ENCODE results near the gene DENND2C. TPM values are rescaled to one million over a fixed set of nuclear protein-coding genes. Genes with fewer than 3 reads are reported as not detected.

Gene DENND2C
- total RNA-seq, 1 donor from 2014 or later = 0.81 TPM

GRCh38 chr1:114670083-114671010 is 498 bp upstream of the DENND2C start:
- TF ChIP-seq, protein P1, sequence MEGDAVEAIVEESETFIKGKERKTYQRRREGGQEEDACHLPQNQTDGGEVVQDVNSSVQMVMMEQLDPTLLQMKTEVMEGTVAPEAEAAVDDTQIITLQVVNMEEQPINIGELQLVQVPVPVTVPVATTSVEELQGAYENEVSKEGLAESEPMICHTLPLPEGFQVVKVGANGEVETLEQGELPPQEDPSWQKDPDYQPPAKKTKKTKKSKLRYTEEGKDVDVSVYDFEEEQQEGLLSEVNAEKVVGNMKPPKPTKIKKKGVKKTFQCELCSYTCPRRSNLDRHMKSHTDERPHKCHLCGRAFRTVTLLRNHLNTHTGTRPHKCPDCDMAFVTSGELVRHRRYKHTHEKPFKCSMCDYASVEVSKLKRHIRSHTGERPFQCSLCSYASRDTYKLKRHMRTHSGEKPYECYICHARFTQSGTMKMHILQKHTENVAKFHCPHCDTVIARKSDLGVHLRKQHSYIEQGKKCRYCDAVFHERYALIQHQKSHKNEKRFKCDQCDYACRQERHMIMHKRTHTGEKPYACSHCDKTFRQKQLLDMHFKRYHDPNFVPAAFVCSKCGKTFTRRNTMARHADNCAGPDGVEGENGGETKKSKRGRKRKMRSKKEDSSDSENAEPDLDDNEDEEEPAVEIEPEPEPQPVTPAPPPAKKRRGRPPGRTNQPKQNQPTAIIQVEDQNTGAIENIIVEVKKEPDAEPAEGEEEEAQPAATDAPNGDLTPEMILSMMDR (conservative IDR thresholded peaks at IDR 0.05; ENCODE audit: low read depth, low read length) = no peak
- DNase-seq (ENCODE audit: low read depth) = peak; percentile 72
- peak overlapping the region; percentile 84 for H3K4me3 ChIP-seq (ENCODE audit: low read depth, low read length)

- peak overlapping the region; percentile 84 for H3K4me3 ChIP-seq (ENCODE audit: low read depth, low read length)
- no peak for DNase-seq (ENCODE audit: low read depth)
- TF ChIP-seq, protein P1 (conservative IDR thresholded peaks at IDR 0.05; ENCODE audit: low read depth, low read length) = no peak
Measured at GRCh38 chr1:114668784-114669561, 876 bp downstream of the DENND2C start.

DNA sequence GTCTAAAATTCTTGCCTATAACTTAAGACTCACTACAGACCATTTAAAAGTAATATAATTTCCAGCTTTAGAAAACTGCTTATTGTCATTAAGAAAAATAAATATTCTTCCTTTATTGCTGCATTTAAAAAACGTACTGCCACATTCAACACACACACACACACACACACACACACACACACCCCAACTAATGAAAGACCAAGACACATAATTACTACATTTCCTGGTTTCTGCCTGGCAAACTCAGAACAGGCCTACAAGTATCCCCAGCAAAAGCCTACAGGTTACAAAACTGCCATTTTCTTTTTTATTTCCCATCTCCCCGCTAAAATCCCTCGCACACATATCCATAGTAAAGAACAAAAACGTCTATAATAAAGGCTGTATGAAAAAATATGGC is 1.5 kb downstream of the DENND2C start:
- no peak overlapping the region for H3K4me3 ChIP-seq (ENCODE audit: low read depth, low read length)
- TF ChIP-seq, protein P1 (conservative IDR thresholded peaks at IDR 0.05; ENCODE audit: low read depth, low read length) = no peak
- DNase-seq (ENCODE audit: low read depth) = no peak

DNA sequence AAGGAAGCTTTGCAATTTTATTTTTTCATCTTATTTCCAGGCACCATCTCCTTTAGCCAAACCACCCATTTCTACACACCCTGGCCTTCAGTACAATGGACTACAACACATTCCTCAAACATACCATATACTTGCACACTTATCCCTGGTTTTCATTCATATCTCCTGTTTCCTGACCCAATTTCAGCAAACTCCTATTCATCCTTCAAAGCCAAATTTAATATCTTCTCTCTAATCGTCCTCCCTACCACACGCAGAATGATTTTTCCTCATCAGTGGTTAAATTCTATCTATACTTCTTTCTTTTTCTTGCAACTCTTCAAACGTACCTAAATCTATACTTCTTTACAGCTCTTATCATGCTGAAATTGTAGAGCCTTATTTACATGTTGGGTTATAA is 2.9 kb downstream of the DENND2C start:
- TF ChIP-seq, protein P1 (conservative IDR thresholded peaks at IDR 0.05; ENCODE audit: low read depth, low read length) = no peak
- DNase-seq (ENCODE audit: low read depth) = no peak
- H3K4me3 ChIP-seq (ENCODE audit: low read depth, low read length) = no peak overlapping the region

DNA sequence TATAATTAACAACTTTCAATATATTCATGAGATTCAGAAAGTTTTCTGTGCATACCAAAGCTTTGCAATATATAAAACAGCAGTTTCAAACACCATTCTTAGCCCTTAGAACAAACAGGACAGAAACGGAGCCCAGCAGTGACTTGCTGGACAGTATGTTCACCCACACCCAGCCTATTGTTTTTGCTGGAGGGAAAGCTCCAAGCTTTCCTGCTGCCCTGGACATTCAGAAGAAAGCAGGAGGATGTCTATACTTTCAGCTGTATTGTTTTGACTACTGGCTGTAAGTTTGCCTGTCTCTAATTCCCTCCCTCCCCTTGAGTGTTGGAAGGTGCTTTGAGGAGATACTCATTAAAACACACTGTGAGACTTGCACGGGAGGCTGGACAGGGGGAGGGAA is 9.6 kb downstream of the DENND2C start:
- no peak for DNase-seq (ENCODE audit: low read depth)
- H3K4me3 ChIP-seq (ENCODE audit: low read depth, low read length) = no peak overlapping the region
- TF ChIP-seq, protein P1 (conservative IDR thresholded peaks at IDR 0.05; ENCODE audit: low read depth, low read length) = no peak

DNA sequence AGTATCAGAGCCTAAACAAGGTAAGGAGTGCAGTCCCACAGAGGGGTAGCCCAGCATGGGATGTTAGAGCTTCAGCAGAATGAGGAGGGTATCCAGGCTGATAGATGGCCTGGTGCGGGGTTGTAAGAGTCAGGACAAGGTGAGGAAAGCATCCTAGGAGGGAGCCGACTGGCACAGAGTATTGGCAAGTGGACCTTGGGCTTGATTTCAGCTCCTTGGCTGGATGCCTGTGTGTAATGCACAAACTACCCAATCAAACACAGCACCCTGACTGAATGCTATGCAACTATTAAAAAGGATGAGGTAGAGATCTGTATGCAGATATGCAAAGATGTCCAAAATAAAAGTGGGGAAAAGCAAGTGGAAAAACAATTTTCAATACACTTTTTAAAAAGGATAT is 18.0 kb downstream of the DENND2C start:
- no peak for DNase-seq (ENCODE audit: low read depth)
- TF ChIP-seq, protein P1 (conservative IDR thresholded peaks at IDR 0.05; ENCODE audit: low read depth, low read length) = no peak

More for the DNA sequence above, 18.0 kb downstream of the DENND2C start:
- no peak overlapping the region for H3K4me3 ChIP-seq (ENCODE audit: low read depth, low read length)
